A673 (cell line): ENCODE measurements around the gene PTPRK.

Source experiments
- EZH2 ChIP-seq: fragments of 200-600 bp; sonication (generic); IDR thresholded peaks from 2 replicates; pipeline ENCODE4 v1.6.1; 2017; ENCODE audit warnings: borderline replicate concordance, low read depth, mild to moderate bottlenecking, mixed read lengths, antibody characterized with exemption, low read length; ENCODE audit not compliant: poor library complexity, severe bottlenecking
- TF ChIP-seq, protein P1 (sequence below): fragments of 300-800, 200-600 bp; sonication (generic); conservative IDR thresholded peaks from 2 replicates; pipeline ENCODE4 v1.5.1; 2017; ENCODE audit warnings: low read depth, mild to moderate bottlenecking, antibody characterized with exemption, low read length, moderate library complexity, mixed read lengths

DNA sequence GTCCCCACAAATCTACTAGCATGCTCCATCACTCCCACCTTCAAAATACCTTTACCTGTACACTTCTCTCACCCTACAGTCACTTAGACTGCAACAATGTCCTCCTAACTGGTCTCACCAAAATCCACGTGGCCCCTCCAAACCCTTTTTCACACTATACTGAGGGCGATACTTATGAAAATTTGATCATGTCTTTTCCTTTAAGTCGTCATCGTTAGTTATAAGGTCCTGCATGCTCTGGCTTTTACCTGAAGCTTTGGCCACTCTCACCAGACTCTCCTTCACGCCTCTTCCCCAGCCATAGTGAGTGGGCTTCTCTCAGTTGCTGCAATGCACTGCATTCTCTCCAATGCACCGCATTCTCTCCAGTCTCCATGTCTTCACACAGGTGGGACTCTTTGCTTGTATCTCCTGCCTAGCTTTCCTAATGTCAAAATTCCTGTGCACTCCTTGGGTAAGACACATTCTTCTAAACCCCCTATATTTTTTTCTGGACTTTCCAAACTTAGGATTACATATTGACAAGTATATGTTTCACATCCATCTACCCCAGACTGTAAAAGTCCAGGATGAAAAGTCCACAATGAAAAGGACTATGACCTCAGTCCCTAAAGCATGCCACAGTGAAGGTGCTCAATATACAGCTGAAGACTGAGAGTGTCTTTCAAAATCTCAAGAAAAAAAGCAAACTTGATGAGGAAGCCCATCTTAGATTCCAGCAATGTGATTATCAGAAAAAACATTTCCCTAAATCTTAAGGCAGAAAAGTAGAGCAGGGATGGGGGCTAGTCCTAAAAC lies 24.7 kb downstream of the PTPRK start:
- TF ChIP-seq, protein P1, sequence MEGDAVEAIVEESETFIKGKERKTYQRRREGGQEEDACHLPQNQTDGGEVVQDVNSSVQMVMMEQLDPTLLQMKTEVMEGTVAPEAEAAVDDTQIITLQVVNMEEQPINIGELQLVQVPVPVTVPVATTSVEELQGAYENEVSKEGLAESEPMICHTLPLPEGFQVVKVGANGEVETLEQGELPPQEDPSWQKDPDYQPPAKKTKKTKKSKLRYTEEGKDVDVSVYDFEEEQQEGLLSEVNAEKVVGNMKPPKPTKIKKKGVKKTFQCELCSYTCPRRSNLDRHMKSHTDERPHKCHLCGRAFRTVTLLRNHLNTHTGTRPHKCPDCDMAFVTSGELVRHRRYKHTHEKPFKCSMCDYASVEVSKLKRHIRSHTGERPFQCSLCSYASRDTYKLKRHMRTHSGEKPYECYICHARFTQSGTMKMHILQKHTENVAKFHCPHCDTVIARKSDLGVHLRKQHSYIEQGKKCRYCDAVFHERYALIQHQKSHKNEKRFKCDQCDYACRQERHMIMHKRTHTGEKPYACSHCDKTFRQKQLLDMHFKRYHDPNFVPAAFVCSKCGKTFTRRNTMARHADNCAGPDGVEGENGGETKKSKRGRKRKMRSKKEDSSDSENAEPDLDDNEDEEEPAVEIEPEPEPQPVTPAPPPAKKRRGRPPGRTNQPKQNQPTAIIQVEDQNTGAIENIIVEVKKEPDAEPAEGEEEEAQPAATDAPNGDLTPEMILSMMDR, result no peak
- TF ChIP-seq EZH2, result no peak
